Hematopoietic multipotent progenitor cell treated with erythropoietin and hydrocortisone succinate and interleukin-3 and kit ligand, for 17 days (in vitro differentiated cells): ENCODE results near the gene TUBGCP4.
"Not testable (repeated sequence)": the region's sequence is repeated elsewhere in the genome, so short reads cannot be mapped to it uniquely, and the experiment has no call there.

Experiments used
- DNase-seq: peaks from one replicate; pipeline ENCODE4 v3.0.0-alpha.2; 2015; ENCODE audit warnings: low spot score

The TUBGCP4 gene, protein sequence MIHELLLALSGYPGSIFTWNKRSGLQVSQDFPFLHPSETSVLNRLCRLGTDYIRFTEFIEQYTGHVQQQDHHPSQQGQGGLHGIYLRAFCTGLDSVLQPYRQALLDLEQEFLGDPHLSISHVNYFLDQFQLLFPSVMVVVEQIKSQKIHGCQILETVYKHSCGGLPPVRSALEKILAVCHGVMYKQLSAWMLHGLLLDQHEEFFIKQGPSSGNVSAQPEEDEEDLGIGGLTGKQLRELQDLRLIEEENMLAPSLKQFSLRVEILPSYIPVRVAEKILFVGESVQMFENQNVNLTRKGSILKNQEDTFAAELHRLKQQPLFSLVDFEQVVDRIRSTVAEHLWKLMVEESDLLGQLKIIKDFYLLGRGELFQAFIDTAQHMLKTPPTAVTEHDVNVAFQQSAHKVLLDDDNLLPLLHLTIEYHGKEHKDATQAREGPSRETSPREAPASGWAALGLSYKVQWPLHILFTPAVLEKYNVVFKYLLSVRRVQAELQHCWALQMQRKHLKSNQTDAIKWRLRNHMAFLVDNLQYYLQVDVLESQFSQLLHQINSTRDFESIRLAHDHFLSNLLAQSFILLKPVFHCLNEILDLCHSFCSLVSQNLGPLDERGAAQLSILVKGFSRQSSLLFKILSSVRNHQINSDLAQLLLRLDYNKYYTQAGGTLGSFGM

GRCh38 chr15:43370975-43371974 lies at the start of gene TUBGCP4, which contains the start of gene ZSCAN29:
TSS of gene TUBGCP4 (plus strand) at chr15:43371101. CDS start at chr15:43371355, 254 bp downstream.
TSS of gene ZSCAN29 (minus strand) at chr15:43371043. CDS start at chr15:43369913, 1,130 bp downstream.
- peak; percentile 87 for DNase-seq

GRCh38 chr15:43325039-43325684 lies 45.7 kb upstream of the TUBGCP4 start:
- no peak for DNase-seq

GRCh38 chr15:43329217-43329959 lies 41.5 kb upstream of the TUBGCP4 start:
- peak; percentile 9 for DNase-seq

DNA sequence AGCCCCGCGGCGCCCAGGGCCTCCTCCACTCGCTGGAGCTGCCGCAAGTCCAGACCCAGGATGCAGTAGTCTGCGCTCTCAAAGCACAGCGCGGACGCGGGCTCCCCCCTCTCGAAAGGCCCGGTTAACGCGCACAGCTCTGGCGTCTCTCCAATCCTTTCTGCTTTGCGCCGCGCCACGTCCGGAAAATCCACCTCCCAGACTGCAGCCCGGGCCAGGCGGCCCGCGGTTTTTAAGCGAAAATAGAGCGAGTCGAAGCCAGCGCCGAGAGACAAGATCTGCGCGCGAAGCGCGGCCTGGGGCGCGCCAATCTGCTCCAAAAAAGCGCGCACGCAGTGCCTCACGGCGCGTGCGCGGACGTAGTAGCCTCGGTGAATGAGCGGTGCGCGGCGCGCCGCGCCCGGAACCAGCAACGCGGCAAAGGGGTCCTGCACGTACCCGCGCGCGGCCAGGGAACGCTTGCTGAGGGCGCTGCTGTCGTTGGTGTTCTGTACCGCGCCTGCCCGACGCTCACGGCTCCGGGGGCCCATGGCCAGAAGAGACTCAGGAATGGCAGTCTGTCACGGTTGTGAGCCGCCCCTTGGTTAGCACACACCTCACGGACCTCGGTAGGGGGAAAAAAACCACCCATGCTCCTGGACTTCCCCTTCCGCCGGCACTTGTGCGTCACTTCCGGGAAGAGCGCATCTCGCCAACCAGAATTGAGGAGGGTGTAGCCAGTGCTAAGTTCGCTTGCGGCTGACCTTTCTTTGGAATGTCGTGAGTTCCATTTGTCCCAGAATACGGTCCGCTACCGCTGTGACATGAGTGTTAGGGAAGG lies 40.7 kb upstream of the TUBGCP4 start, which contains the start of gene LCMT2:
TSS of gene LCMT2 (minus strand) at position 614 of the 820 bp plus-strand sequence. CDS start at position 530, 84 bp downstream.
- DNase-seq = peak; percentile 91

DNA sequence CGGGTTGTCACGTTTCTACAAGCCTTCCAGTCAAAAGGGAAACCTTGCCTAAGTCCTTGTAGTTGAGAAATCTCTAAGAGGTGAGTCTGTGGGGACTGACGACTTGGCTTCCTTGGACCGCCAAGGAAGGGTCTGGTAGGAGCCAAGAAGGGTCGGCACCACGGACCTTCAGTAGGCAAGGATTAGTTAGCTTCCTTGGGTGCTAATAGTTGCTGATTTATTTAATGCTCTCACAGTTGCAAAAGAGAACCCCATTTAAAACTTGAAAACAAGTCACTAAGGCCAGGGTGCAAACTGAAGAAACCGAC lies 40.2 kb upstream of the TUBGCP4 start:
- DNase-seq = no peak

GRCh38 chr15:43346305-43346704 lies 24.6 kb upstream of the TUBGCP4 start:
- peak; percentile 17 for DNase-seq

- DNase-seq = no peak
These were observed 23.8 kb upstream of the TUBGCP4 start for GRCh38 chr15:43347114-43347513.

DNA sequence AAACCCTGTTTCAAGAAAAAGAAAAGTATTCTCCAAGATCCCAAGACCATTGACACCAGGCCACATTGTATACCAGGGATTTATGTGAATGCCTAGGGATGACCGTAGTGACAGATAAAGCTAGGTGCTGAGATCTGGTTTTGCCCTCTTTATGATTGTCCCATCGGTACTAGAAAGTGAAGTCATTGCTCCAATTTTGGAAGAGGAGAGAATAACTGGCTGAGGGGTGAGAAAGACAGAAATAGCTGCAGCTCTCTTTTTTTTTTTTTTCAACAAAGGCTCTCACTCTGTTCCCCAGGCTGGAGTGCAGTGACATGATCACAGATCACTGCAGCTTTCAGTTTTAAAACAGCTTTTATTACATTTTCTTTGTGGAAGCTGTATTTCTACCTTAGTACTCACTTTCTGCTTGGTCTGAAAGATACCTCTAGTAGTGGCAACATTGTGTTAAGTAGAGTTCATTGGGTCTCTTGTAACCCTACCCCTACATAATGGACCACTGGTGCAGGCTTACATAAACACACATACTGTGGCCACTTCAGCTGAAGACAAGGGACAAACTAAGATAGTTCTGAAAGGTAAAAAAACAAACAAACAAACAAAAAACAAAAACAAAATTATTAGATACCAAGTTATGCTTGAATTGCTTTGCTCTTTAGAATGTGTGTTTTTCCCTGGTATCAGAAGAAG lies 18.1 kb upstream of the TUBGCP4 start:
- no peak for DNase-seq

GRCh38 chr15:43360821-43361220 lies 10.1 kb upstream of the TUBGCP4 start:
- DNase-seq = no peak

DNA sequence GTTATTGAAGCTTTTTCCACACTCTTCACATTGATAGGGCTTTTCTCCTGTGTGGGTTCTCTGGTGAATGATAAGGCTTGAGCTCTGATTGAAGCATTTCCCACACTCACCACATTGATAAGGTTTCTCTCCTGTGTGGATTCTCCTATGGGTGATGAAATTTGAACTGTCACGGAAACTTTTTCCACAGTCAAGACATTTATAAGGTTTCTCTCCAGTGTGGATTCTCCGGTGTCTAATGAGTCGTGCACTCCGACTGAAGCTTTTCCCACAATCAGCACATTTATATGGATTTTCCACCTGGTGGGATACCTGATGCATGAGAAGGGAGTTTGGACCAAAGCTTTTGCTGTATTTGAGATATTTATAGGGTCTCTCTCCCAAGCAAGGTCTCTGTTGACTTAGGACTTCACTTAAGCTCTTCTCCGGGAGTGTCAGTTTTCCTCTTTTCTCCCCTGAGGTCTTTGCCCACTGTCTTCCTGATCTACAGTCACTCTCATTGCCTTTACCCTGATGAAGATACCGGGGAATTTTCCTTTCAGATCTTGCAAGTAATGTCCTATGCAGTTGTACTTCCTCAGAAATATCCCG lies 9.5 kb upstream of the TUBGCP4 start:
- DNase-seq = no peak

- DNase-seq = peak; percentile 17
These were observed 459 bp upstream of the TUBGCP4 start for GRCh38 chr15:43370310-43370974.

DNA sequence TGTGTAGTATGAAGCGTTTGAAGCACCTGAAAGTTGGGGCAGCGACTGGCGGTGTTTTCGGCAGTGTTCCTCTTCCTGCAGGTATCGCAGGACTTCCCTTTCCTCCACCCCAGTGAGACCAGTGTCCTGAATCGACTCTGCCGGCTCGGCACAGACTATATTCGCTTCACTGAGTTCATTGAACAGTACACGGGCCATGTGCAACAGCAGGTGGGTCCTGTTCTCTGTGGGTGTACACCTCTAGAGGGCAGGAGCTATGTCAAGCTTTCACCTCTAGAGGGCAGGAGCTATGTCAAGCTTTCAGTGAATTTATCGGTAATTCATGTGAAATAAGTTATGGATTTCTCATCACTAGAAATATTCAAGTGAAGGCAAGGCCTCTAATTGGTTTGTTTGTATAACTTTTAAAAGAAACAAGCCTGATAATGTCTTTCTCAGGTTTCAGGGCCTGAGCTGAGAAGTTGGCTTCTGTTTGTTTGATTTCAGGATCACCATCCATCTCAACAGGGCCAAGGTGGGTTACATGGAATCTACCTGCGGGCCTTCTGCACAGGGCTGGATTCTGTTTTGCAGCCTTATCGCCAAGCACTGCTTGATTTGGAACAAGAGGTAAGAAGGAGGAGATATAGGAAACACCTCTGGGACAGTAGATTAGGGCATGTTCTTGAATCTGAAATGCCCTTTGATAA lies 5.3 kb downstream of the TUBGCP4 start:
- peak; percentile 52 for DNase-seq

GRCh38 chr15:43378601-43379000 lies 7.7 kb downstream of the TUBGCP4 start:
- DNase-seq = peak; percentile 23

- DNase-seq = no peak
These were observed 11.4 kb downstream of the TUBGCP4 start for GRCh38 chr15:43382310-43382709.

GRCh38 chr15:43383070-43383469 lies 12.2 kb downstream of the TUBGCP4 start:
- DNase-seq = no peak

DNA sequence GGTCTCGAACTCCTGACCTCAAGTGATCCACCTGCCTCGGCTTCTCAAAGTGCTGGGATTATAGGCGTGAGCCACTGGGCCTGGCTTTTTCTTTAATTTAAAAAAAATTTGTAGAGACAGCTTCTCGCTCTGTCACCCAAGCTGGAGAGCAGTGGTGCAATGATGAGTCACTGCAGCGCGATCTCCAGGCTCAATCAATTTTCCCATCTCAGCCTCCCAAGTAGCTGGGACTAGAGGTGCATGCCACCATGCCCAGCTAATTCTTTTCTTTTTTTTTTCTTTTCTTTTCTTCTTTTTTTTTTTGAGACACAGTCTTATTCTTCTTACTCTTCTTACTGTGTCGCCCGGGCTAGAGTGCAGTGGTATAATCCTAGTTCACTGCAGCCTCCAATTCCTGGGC lies 19.8 kb downstream of the TUBGCP4 start:
- no peak for DNase-seq

DNA sequence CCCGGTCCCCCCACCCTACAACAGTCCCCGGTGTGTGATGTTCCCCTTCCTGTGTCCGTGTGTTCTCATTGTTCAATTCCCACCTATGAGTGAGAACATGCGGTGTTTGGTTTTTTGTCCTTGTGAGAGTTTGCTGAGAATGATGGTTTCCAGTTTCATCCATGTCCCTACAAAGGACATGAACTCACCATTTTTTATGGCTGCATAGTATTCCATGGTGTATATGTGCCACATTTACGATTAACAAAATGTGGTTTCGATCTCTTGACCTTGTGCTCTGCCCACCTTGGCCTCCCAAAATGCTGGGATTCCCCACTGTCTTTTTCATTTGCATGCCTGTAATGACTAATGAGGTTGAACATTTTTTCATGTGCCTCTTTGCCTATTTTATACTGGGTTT lies 22.7 kb downstream of the TUBGCP4 start:
- DNase-seq = not testable (repeated sequence)

DNA sequence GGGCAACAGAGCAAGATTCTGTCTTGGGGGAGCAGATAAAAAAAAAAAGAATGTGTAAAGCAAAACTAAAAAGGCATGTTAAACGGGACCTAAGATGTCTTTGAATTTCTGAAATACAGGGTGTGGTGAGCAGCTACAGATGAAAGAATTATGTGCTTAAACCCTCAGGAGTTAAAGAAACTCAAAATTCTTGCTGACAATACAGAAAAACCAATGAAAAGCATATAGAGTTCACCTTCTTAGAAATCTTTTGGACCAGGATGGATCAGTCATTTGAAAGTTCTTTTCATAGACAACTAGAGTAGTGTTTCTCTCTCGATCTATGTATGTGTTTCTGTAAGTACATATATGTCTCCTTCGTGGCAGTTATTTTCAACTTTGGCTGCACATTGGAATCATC lies 31.4 kb downstream of the TUBGCP4 start:
- DNase-seq = no peak
